SJCRH30 (cell line): ENCODE data around the gene CYB561D1. TPM values are rescaled to one million over a fixed set of nuclear protein-coding genes. Genes with fewer than 3 reads are reported as not detected.
"Not testable (repeated sequence)": the region's sequence is repeated elsewhere in the genome, so short reads cannot be mapped to it uniquely, and the experiment has no call there.

Source experiments
- DNase-seq, 2 experiments: peaks; one replicate each; pipeline ENCODE4 v3.0.0-alpha.2; 2015 to 2020
- H3K27ac ChIP-seq: fragments of 250-450 bp; sonication (Bioruptor Pico); 2 replicates; pipeline ENCODE4 v1.5.1; 2020; ENCODE audit warnings: mild to moderate bottlenecking, moderate library complexity
- H3K27me3 ChIP-seq: fragments of 250-450 bp; sonication (Bioruptor Pico); 2 replicates; pipeline ENCODE4 v1.5.1; 2020; ENCODE audit warnings: mild to moderate bottlenecking, moderate library complexity
- H3K36me3 ChIP-seq: fragments of 250-450 bp; sonication (Bioruptor Pico); 2 replicates; pipeline ENCODE4 v1.5.1; 2020; ENCODE audit warnings: mild to moderate bottlenecking, moderate library complexity
- H3K4me1 ChIP-seq: fragments of 250-450 bp; sonication (Bioruptor Pico); 2 replicates; pipeline ENCODE4 v1.5.1; 2020; ENCODE audit warnings: mild to moderate bottlenecking, moderate library complexity
- H3K4me3 ChIP-seq: fragments of 250-450 bp; sonication (Bioruptor Pico); 2 replicates; pipeline ENCODE4 v1.5.1; 2020; ENCODE audit warnings: mild to moderate bottlenecking, moderate library complexity
- H3K9me3 ChIP-seq: fragments of 250-450 bp; sonication (Bioruptor Pico); replicated peaks from 2 replicates; pipeline ENCODE4 v1.5.1; 2020; ENCODE audit warnings: mild to moderate bottlenecking, moderate library complexity
- total RNA-seq: library from RNA; depleted of rRNA; stranded (reverse); fragments of >200 nt; shearing (Covaris generic); gene quantifications from 2 replicates; pipeline ENCODE4 v1.2.3, GENCODE V29; 2014; rRNA removed

The CYB561D1 gene, protein sequence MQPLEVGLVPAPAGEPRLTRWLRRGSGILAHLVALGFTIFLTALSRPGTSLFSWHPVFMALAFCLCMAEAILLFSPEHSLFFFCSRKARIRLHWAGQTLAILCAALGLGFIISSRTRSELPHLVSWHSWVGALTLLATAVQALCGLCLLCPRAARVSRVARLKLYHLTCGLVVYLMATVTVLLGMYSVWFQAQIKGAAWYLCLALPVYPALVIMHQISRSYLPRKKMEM
- total RNA-seq = 8.4 and 9.7 TPM in 2 replicates

DNA sequence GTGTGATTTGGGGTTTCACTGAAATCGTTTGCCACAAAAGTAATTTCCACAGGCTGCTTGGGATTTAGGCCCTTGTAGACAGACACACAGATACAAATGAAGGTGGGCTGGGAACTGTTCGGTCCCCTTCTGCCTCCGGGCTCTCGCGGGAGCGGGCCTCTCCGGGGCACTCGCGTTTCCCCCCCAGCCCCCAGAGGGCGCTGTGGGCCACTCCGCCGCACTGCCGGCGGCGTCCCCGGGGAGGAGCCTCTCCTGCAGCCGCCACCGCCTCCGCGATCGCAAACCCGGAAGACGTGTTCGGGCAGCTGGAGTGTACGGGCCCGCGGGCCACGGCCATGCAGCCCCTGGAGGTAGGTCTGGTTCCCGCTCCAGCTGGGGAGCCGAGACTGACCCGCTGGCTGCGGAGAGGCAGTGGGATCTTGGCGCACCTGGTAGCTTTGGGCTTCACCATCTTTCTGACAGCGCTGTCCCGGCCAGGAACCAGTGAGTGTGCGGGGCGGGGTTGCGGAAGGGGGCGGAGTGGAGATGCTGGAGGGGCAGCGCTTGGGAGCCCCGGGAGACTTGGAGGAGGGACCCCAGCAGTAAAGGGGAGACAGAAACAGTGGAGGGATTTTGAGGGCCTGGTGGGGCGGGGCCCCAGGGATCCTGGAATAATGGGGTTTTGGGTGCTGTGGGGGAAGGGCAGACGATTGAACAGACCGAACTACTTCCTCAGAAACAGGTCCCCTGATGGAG lies at the start of gene CYB561D1:
CYB561D1 (plus strand) TSS at position 290 of the 735 bp plus-strand sequence; CDS start at position 336, 46 bp downstream.
- Histone ChIP-seq H3K36me3 (no peaks in the 10 kb centered on the region), H3K4me3 (peak within 1 kb of the TSS; percentile 67), H3K4me1 (peaks cover 9% of the 10 kb centered on the region), H3K27ac (peak within 1 kb of the TSS; percentile 54), H3K9me3 (no peaks in the 10 kb centered on the region), H3K27me3 (no peaks in the 10 kb centered on the region)
- DNase-seq = peak; percentile 93

DNA sequence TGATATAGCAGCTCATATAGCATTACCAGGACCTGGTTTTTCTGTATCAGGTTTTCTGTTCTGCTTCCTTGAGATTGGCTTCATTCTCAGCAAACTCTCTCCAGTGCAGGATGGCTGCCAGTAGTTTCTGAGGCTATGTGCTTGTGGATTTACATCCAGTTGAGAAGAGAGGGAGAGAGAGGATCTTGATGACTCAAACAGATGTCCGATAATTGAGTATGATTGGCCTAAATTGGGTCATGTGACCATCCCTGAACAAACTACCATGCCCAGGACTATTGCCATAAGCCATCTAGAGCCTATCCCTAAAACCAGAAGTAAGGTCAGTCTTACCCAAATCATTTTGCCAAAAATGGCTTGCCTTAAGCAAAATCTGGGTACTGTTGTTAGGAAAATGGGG lies 49.5 kb upstream of the CYB561D1 start:
- DNase-seq = peak in 1 of 2 experiments; percentile 9
- H3K9me3 ChIP-seq = no peaks in the 10 kb centered on the region
- H3K36me3 ChIP-seq = no peaks in the 10 kb centered on the region
- no peak overlapping the region for H3K27ac ChIP-seq
- no peak overlapping the region for H3K4me3 ChIP-seq
- no peaks in the 10 kb centered on the region for H3K4me1 ChIP-seq
- H3K27me3 ChIP-seq = no peaks in the 10 kb centered on the region; the same call in 1 of the 2 replicates

DNA sequence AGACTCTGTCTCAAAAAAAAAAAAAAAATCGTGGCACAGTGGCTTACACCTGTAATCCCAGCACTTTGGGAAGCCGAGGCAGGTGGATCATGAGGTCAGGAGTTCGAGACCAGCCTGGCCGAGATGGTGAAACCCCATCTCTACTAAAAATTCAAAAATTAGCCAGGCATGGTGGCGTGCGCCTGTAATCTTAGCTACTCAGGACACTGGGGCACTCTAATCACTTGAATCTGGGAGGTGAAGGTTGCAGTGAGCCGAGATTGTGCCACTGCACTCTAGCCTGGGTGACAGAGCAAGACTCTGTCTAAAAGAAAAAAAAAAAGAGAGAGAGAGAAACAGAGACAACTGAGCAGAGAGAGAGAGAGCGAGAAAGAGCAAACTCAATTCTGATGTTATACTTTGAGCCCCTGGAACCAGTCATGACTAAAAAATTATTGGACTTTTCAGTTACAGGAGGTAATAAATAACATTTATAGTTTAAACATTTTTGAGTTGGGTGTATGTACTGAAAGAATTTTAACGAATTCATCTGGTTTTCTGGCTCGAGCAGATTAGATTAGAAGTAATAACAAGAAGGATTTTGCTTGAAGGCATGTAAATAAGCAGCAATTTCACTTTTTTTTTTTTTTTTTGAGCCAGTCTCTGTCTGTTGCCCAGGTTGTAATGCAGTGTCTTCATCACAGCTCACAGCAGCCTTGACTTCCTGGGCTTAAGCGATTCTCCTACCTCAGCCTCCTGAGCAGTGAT lies 47.8 kb upstream of the CYB561D1 start:
- not testable (repeated sequence) for DNase-seq, H3K36me3 ChIP-seq, H3K9me3 ChIP-seq, H3K4me1 ChIP-seq, H3K4me3 ChIP-seq, H3K27me3 ChIP-seq, H3K27ac ChIP-seq

DNA sequence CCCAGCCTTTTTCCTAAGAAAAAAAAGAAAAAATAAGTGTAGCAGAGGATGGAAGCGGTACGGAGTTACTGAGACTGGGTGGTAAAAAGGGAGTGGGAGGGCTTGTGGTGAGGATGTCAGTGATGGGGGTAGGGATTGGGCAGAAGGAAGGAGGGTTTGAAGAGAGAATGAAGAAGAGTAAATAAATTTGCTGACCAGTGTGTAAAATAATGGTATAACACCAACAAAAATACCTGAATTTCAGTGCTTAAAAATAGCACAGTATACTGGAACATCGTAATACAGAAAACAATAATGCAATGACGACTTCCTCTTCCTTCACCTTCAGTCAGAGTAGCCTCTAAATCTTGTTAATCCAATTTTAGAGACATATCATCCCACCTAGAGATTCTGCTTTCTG lies 46.4 kb upstream of the CYB561D1 start:
- Histone ChIP-seq H3K4me1 (no peaks in the 10 kb centered on the region), H3K36me3 (no peaks in the 10 kb centered on the region), H3K4me3 (no peak overlapping the region), H3K27ac (no peak overlapping the region), H3K9me3 (no peaks in the 10 kb centered on the region), H3K27me3 (no peaks in the 10 kb centered on the region; the same call in 1 of the 2 replicates)
- no peak for DNase-seq

DNA sequence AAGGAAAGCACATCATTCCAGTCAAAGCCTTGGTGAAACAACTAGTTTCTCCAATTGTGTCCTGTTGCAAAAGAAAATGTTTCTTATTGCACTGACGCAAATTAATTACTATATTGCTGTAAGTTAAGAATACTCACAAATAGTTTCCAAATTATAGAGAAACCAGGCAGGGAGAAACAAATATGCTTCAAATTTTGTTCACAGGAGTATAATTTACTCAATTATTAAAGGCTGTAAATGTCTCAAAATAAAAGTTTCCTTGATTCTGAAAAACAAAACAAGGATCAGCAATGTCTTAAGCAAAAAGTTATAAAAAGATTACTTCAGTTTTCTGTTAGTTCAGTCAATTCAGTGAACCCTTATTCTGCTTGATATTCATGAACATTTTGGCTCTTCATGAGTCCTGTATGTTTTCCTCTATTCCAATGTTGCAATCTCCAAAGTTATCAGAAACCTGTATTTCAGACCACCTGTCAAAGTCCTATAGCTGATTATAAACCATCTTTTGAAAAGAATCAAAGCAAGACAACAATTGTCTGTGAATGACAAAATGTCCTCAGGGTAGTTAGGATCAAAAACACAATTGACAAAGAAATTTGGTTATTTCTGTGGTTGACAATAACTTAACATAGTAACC lies 39.3 kb upstream of the CYB561D1 start:
- no peaks in the 10 kb centered on the region; the same call in 1 of the 2 replicates for H3K27me3 ChIP-seq
- H3K36me3 ChIP-seq = no peaks in the 10 kb centered on the region

DNA sequence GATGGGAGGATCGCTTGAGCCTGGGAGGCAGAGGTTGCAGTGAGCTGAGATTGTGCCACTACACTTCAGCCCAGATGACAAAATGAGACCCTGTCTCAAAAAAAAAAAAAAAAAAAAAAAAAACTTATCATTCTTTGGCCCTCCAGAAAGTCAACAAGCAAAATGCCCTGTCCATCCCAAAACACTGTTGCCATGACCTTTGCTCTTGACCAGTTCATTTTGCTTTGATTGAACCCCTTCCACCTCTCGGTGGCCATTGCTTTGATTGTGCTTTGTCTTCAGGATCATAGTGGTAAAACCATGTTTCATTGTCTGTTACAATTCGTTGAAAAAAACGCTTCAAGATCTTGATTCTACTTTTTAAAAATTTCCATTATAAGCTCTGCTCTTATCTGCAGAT lies 36.1 kb upstream of the CYB561D1 start:
- no peaks in the 10 kb centered on the region for H3K36me3 ChIP-seq
- H3K27ac ChIP-seq = no peak overlapping the region
- H3K4me1 ChIP-seq = no peaks in the 10 kb centered on the region
- DNase-seq = no peak
- H3K4me3 ChIP-seq = no peak overlapping the region
- 0 out of 2 replicates have a peak, but pooled peaks cover 3% of the 10 kb centered on the region for H3K9me3 ChIP-seq
- peaks cover 3% of the 10 kb centered on the region; the same call in 1 of the 2 replicates for H3K27me3 ChIP-seq

More for the DNA sequence above, 39.3 kb upstream of the CYB561D1 start:
- DNase-seq = no peak
- Histone ChIP-seq H3K27ac (no peak overlapping the region), H3K9me3 (0 out of 2 replicates have a peak, but pooled peaks cover 3% of the 10 kb centered on the region), H3K4me1 (no peaks in the 10 kb centered on the region), H3K4me3 (no peak overlapping the region)

DNA sequence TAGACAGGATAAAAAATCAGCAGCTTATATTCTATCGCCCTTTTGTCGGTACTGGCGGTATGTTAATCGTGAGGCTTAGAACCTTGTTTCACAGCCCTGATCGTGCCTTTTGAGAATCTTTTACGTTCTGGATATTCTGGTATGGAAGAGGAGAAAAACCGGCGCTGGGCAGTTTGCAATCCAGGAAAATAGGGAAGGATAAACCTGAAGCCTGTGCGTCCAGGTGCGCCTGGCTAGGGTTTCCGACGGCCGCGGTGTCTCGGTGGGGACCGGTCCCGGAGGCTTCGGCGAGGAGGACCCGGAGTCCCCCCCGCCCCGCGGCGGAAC lies 27.8 kb upstream of the CYB561D1 start:
- H3K27ac ChIP-seq = no peak overlapping the region
- no peak for DNase-seq
- H3K9me3 ChIP-seq = no peaks in the 10 kb centered on the region
- peaks cover 19% of the 10 kb centered on the region for H3K27me3 ChIP-seq
- no peaks in the 10 kb centered on the region for H3K4me1 ChIP-seq
- H3K4me3 ChIP-seq = peak overlapping the region; percentile 56
- H3K36me3 ChIP-seq = no peaks in the 10 kb centered on the region

DNA sequence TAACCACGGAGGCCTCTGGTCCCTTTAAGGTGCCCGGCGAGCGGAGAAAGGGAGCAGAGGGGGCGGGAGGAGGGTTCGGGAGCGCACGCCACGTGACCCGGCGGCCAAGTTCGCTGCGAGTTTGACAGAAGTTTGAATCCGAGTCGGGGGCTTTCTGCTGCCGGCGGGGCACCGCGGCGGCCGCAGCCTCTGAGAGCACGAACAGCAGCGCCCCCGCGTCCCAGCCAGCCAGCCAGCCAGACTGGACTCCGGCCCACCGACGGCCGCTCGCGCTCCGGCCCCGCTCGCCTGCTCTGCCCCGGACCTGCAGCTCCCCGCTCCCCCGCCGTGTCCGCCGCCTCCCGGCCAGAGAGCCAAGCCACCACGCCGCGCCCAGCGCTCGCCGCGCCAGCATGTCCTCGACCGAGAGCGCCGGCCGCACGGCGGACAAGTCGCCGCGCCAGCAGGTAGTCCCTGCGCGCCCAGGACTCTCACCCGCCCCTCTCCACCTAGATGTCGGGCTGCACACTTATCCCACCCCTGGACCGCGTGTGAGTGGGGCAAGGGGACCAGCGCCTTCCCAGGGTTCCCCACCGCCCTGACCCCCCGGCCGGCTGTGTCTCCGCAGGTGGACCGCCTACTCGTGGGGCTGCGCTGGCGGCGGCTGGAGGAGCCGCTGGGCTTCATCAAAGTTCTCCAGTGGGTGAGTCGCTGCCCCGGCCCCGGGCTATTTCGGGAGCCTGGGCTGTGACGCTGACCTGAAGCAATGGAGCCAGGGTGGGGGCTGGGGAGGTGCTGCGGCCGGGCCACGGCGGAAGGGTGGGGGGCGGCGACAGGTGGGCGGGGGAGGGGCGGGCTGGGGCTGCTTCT lies 27.2 kb upstream of the CYB561D1 start, which contains the start of gene SYPL2:
SYPL2 (plus strand) TSS at position 95 of the 849 bp plus-strand sequence; CDS start at position 393, 298 bp downstream.
- Histone ChIP-seq H3K27ac (no peak within 1 kb of the TSS), H3K36me3 (no peaks in the 10 kb centered on the region), H3K9me3 (no peaks in the 10 kb centered on the region), H3K27me3 (peaks cover 19% of the 10 kb centered on the region), H3K4me1 (no peaks in the 10 kb centered on the region), H3K4me3 (peak within 1 kb of the TSS; percentile 56)
- DNase-seq = peak; percentile 45 to 62

DNA sequence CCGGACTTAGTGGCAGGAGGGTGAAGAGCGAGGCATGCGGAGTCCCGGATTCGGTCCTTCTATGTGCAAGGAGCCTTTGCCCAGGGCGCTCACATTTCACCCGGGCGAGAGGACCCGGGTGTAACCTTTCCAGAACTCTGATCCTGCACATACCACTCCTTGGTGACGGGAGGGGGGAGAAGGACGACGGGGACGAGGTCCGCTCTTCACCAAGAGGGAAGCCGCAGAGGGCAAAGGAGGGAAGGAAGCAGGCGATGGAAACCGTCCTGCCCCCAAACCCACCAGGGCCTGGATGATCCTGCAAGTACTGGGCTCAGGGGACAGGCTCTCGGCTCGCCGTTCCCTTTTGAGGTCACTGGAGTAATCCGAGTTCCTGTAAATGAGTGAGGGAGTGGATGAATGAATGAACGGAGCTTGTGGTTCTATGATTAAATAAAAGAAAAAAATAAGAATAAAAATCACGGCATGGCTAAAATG lies 26.6 kb upstream of the CYB561D1 start:
- peak in 1 of 2 experiments; percentile 35 for DNase-seq
- no peaks in the 10 kb centered on the region for H3K36me3 ChIP-seq
- peak overlapping the region; percentile 11 for H3K4me3 ChIP-seq
- no peaks in the 10 kb centered on the region for H3K9me3 ChIP-seq
- no peaks in the 10 kb centered on the region for H3K4me1 ChIP-seq
- H3K27ac ChIP-seq = no peak overlapping the region
- peaks cover 19% of the 10 kb centered on the region for H3K27me3 ChIP-seq

DNA sequence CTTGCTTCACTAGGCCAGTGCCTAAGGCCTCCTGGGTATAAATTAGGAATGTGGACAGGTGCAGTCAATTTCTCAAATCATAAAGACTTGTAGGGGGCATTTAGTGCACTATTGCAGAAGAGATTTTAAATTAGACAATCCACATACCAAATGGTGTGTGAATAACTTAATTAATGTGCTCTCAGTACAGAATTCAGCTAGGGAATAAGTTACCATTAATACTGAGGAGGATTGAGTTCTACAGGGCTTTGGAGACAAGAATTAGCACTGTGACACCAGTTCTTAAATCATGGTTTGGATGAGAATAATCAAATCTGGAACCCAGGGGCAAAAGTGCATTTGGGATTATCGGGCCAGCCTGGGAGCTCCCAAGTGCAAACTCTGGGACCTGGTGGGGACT lies 25.8 kb upstream of the CYB561D1 start:
- Histone ChIP-seq H3K27ac (no peak overlapping the region), H3K36me3 (no peaks in the 10 kb centered on the region), H3K4me3 (no peak overlapping the region), H3K4me1 (no peaks in the 10 kb centered on the region), H3K27me3 (peaks cover 17% of the 10 kb centered on the region), H3K9me3 (no peaks in the 10 kb centered on the region)
- no peak for DNase-seq

DNA sequence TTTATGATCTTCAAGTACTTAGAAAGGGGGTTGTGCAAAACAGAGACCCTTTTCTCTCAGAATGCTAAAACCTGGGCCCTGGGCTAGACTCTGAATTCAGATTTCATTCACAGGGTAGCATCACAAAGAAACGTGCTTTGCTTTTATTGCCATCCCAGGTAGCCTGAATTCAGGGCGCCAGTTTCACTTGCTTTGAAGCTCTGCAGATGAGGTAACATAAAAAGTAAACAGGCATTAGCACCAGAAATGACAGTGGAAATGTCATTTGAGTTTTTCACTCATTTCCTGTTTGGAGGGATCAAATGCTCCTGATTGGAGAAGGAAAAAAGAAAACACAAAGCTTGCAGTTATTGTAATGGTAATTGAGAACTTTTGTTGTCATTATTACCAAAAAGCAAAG lies 25.0 kb upstream of the CYB561D1 start:
- DNase-seq = no peak
- H3K9me3 ChIP-seq = no peaks in the 10 kb centered on the region
- no peak overlapping the region for H3K4me3 ChIP-seq
- no peaks in the 10 kb centered on the region for H3K4me1 ChIP-seq
- H3K27me3 ChIP-seq = peaks cover 17% of the 10 kb centered on the region
- no peak overlapping the region for H3K27ac ChIP-seq
- no peaks in the 10 kb centered on the region for H3K36me3 ChIP-seq

DNA sequence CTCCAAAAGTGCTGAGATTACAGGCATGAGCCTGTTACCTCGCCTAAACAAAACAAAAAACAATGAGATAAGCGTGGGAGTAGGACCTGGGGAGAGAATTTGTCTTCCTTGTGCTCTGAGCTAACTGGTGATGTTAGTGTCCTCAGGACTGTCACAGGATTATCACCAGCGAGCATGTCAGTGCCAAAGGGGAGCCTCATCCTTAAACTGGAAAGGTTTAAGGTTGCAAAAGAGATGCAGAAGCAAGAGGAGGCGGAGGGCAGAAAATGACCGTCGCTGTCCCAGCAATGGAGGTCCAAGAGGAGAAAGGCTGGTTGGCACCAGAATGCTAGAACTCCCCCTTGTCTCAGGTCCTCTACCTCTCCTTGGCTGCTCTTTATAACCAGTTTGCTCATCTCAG lies 23.6 kb upstream of the CYB561D1 start:
- no peaks in the 10 kb centered on the region for H3K9me3 ChIP-seq
- H3K4me1 ChIP-seq = no peaks in the 10 kb centered on the region
- H3K4me3 ChIP-seq = no peak overlapping the region
- no peak for DNase-seq
- no peak overlapping the region for H3K27ac ChIP-seq
- H3K36me3 ChIP-seq = no peaks in the 10 kb centered on the region
- peaks cover 17% of the 10 kb centered on the region for H3K27me3 ChIP-seq

DNA sequence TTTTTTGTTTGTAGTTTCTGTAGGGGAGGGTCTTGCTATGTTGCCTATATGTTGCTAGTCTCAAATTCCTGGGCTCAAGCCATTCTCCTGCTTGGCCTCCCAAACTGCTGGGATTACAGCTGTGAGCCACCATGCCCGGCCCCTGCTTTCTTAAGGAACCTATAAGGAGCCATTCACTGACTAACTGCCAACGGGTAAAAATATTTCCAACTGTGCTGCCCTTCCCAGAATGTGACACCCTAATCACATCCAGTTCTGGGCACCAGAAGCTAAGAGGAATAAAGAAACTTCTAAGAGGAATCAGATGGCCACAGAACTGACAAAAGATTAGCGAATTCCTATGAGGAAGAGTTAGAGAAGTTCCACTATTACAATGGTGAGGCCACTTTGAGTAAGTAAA lies 21.1 kb upstream of the CYB561D1 start:
- Histone ChIP-seq H3K27me3 (peaks cover 11% of the 10 kb centered on the region), H3K36me3 (no peaks in the 10 kb centered on the region)

More for the DNA sequence above, 21.1 kb upstream of the CYB561D1 start:
- no peaks in the 10 kb centered on the region for H3K4me1 ChIP-seq
- no peaks in the 10 kb centered on the region for H3K9me3 ChIP-seq
- no peak overlapping the region for H3K27ac ChIP-seq
- H3K4me3 ChIP-seq = no peak overlapping the region
- no peak for DNase-seq
